ENCODE measurements around the gene SND1.

Gene SND1

GRCh38 chr7:127949769-127950222 lies 297.8 kb downstream of the SND1 start:
- DNase-seq (ENCODE audit: low read depth in 1 of 2, low spot score in 1 of 2): no peak

GRCh38 chr7:127950233-127950935 lies 298.4 kb downstream of the SND1 start:
- DNase-seq (ENCODE audit: low read depth in 1 of 2, low spot score in 1 of 2): no peak
- H3K27me3 ChIP-seq (ENCODE audit: insufficient read depth, poor library complexity, severe bottlenecking): no peaks in the 10 kb centered on the region
- TF ChIP-seq REST (IDR thresholded peaks at IDR 0.05; ENCODE audit: insufficient replicate concordance, low read depth): no peak
- TF ChIP-seq GABPA (IDR thresholded peaks at IDR 0.05; ENCODE audit: low read depth): no peak
- TF ChIP-seq SPI1 (IDR thresholded peaks at IDR 0.05; ENCODE audit: borderline replicate concordance, low read depth): no peak
- no peak for TF ChIP-seq POLR2AphosphoS5 (IDR thresholded peaks at IDR 0.05; ENCODE audit: low read depth)
- no peak for TF ChIP-seq CTCF (IDR thresholded peaks at IDR 0.05; ENCODE audit: insufficient read depth, low read length)
- no peak overlapping the region for H3K4me3 ChIP-seq (replicated peaks; ENCODE audit: insufficient read depth, low read length)
- no peak overlapping the region for H3K27ac ChIP-seq (replicated peaks)

More at GRCh38 chr7:127949769-127950222, 297.8 kb downstream of the SND1 start:
- Histone ChIP-seq H3K27ac (replicated peaks) (no peak overlapping the region), H3K4me3 (replicated peaks; ENCODE audit: insufficient read depth, low read length) (no peak overlapping the region), H3K27me3 (ENCODE audit: insufficient read depth, poor library complexity, severe bottlenecking) (no peaks in the 10 kb centered on the region)
- TF ChIP-seq GABPA (IDR thresholded peaks at IDR 0.05; ENCODE audit: low read depth): no peak

GRCh38 chr7:127953423-127954356 lies 301.7 kb downstream of the SND1 start:
- Histone ChIP-seq H3K4me3 (replicated peaks; ENCODE audit: insufficient read depth, low read length) (no peak overlapping the region), H3K27ac (replicated peaks) (no peak overlapping the region), H3K27me3 (ENCODE audit: insufficient read depth, poor library complexity, severe bottlenecking) (no peaks in the 10 kb centered on the region)
- TF ChIP-seq POLR2AphosphoS5 (IDR thresholded peaks at IDR 0.05; ENCODE audit: low read depth) (no peak), SPI1 (IDR thresholded peaks at IDR 0.05; ENCODE audit: borderline replicate concordance, low read depth) (peak; percentile 61; the same call in 1 of the 2 replicates)
- peak; percentile 19 to 38 for DNase-seq (ENCODE audit: low read depth in 1 of 2, low spot score in 1 of 2)

GRCh38 chr7:127954357-127954748 lies 302.4 kb downstream of the SND1 start:
- TF ChIP-seq POLR2AphosphoS5 (IDR thresholded peaks at IDR 0.05; ENCODE audit: low read depth) (no peak), SPI1 (IDR thresholded peaks at IDR 0.05; ENCODE audit: borderline replicate concordance, low read depth) (no peak)
- Histone ChIP-seq H3K4me3 (replicated peaks; ENCODE audit: insufficient read depth, low read length) (no peak overlapping the region), H3K27me3 (ENCODE audit: insufficient read depth, poor library complexity, severe bottlenecking) (no peaks in the 10 kb centered on the region), H3K27ac (replicated peaks) (no peak overlapping the region)
- DNase-seq (ENCODE audit: low read depth in 1 of 2, low spot score in 1 of 2): no peak

GRCh38 chr7:127955051-127955531 lies 303.1 kb downstream of the SND1 start:
- Histone ChIP-seq H3K27me3 (ENCODE audit: insufficient read depth, poor library complexity, severe bottlenecking) (no peaks in the 10 kb centered on the region), H3K4me3 (replicated peaks; ENCODE audit: insufficient read depth, low read length) (no peak overlapping the region), H3K27ac (replicated peaks) (no peak overlapping the region)
- no peak for DNase-seq (ENCODE audit: low read depth in 1 of 2, low spot score in 1 of 2)
- TF ChIP-seq GABPA (IDR thresholded peaks at IDR 0.05; ENCODE audit: low read depth) (no peak), SPI1 (IDR thresholded peaks at IDR 0.05; ENCODE audit: borderline replicate concordance, low read depth) (no peak), REST (IDR thresholded peaks at IDR 0.05; ENCODE audit: insufficient replicate concordance, low read depth) (no peak), CTCF (IDR thresholded peaks at IDR 0.05; ENCODE audit: insufficient read depth, low read length) (no peak), POLR2AphosphoS5 (IDR thresholded peaks at IDR 0.05; ENCODE audit: low read depth) (no peak)

Measured in HL-60 (cell line).